BE2C (cell line): ENCODE data around the gene LENEP.

ENCODE experiments used
- DNase-seq: peaks from one replicate; pipeline ENCODE4 v3.0.0-alpha.2; 2020
- H3K27me3 ChIP-seq: fragments of 250-450 bp; sonication (Bioruptor Pico); 2 replicates; pipeline ENCODE4 v1.5.1; 2020; ENCODE audit warnings: mild to moderate bottlenecking
- H3K36me3 ChIP-seq: fragments of 250-450 bp; sonication (Bioruptor Pico); 2 replicates; pipeline ENCODE4 v1.5.1; 2020; ENCODE audit warnings: mild to moderate bottlenecking
- H3K4me1 ChIP-seq: fragments of 250-450 bp; sonication (Bioruptor Pico); 2 replicates; pipeline ENCODE4 v1.5.1; 2020
- H3K4me3 ChIP-seq: 2 replicates; pipeline ENCODE4 v1.5.1; 2011; ENCODE audit warnings: low read depth, low read length
- H3K9me3 ChIP-seq: fragments of 250-450 bp; sonication (Bioruptor Pico); 2 replicates; pipeline ENCODE4 v1.5.1; 2020
- TF ChIP-seq, protein P1 (sequence below): IDR thresholded peaks from 2 replicates; pipeline ENCODE4 v1.5.1; 2012; ENCODE audit warnings: mild to moderate bottlenecking, low read depth, low read length

Gene LENEP

DNA sequence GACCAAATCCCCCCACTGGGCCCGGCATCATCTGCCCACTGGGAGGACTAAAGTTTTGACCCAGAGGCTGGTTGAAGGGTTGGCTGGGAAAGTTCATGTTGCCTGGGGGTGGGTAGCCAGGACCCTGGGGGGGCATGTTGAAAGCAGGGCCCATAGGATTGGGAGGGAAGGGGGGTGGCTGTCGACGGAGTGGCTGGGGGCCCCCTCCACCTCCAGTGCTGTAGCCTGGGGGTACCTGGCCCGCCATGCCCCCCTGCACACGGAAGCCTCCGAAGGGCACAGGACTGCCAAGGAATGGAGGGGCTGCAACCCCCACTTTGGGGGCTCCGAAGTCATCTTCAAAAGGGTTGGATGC is 34.0 kb upstream of the LENEP start:
- no peak for DNase-seq
- Histone ChIP-seq H3K4me3 (no peak overlapping the region), H3K36me3 (peaks cover 14% of the 10 kb centered on the region), H3K4me1 (peaks cover 11% of the 10 kb centered on the region), H3K9me3 (no peaks in the 10 kb centered on the region), H3K27me3 (no peaks in the 10 kb centered on the region)
- TF ChIP-seq, protein P1, sequence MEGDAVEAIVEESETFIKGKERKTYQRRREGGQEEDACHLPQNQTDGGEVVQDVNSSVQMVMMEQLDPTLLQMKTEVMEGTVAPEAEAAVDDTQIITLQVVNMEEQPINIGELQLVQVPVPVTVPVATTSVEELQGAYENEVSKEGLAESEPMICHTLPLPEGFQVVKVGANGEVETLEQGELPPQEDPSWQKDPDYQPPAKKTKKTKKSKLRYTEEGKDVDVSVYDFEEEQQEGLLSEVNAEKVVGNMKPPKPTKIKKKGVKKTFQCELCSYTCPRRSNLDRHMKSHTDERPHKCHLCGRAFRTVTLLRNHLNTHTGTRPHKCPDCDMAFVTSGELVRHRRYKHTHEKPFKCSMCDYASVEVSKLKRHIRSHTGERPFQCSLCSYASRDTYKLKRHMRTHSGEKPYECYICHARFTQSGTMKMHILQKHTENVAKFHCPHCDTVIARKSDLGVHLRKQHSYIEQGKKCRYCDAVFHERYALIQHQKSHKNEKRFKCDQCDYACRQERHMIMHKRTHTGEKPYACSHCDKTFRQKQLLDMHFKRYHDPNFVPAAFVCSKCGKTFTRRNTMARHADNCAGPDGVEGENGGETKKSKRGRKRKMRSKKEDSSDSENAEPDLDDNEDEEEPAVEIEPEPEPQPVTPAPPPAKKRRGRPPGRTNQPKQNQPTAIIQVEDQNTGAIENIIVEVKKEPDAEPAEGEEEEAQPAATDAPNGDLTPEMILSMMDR = no peak

DNA sequence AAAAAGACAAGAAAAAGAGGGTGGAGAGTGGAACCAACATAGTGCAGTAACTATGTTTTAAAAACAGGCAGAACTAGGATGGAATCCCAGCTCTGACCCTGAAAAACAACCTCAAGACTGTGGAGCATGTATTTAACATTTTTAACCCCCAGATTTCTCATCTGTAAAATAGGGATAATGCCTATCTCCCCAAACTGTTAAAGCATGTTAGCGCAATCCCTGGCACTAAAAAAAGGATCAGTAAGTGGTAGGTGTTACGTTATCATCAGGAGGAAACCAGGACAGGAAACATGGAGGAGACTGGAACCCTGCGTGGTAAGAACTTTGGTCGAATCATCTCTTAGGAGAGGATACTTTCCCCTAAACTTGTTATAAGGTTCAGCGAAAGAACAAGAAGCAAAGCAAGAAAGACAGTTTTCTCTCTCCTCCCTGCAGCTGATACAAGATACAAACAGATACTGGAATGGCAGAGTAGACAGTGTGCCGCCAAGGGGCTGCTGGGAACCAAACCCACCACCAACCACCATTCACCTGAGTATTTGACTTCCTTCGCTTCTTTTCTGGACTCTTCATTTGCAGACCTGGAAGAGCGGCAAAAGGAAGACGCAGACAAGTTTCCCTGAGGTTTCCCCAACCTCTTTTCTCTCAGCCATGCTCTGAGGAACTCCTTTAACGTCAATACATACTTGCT is 32.8 kb upstream of the LENEP start:
- DNase-seq = no peak
- Histone ChIP-seq H3K36me3 (peaks cover 25% of the 10 kb centered on the region), H3K4me1 (peaks cover 3% of the 10 kb centered on the region), H3K27me3 (no peaks in the 10 kb centered on the region), H3K4me3 (peak overlapping the region; percentile 83), H3K9me3 (no peaks in the 10 kb centered on the region)
- TF ChIP-seq, protein P1 = no peak

DNA sequence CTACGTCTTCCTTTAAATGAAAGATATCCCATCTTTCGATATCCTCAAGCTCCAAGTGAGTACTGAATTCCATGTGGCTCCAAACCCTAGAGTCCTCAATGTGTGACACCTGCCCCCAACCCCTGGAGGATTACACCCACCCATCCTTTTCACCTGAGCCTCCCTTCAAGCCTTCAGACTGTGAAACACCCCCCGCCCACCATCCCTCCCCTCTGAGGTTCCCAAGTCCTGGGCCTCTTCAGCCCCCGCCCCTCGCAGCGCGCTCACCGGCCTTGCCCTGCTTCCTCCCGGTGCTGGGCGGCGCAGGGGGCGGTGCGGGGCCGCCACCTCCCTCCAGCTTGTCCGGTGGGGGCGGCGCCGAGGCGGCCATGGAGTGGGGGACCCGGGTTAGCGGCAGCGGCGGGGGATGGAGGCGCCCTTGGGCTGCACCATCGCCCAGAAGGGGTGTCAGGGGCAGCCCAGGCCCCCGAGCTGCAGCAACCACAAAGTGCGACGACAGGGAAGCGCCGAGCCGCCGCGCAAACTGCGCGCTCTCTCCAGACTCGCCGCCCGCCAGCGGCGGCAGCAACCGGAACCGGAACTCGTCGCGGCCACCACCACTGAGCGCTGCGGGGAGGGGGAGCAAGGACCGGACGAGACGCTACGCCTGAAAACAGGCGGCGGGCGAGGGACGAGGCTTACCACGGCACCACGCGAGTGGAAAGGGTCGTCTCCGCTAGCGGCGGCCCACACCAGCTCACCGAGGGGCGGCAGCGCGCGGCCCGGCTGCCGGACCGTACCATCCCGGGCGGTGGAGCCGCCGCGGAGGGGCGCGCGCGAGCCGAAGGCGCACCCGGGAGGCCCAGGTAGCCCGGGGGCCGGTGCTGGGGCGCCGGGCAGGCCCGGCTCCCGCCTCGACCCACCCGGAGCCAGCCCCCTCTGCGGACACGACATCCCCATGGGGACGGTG is 31.9 kb upstream of the LENEP start, which contains the start of gene PYGO2:
Gene PYGO2, minus strand, starts transcription at position 576 of the 949 bp plus-strand sequence. Its CDS starts 206 bp downstream, at position 370.
- Histone ChIP-seq H3K4me3 (peak within 1 kb of the TSS; percentile 83), H3K4me1 (peaks cover 3% of the 10 kb centered on the region), H3K36me3 (peaks cover 34% of the 10 kb centered on the region), H3K27me3 (no peaks in the 10 kb centered on the region), H3K9me3 (no peaks in the 10 kb centered on the region)
- TF ChIP-seq, protein P1 = peak; percentile 30; the same call in 1 of the 2 replicates
- peak; percentile 89 for DNase-seq

DNA sequence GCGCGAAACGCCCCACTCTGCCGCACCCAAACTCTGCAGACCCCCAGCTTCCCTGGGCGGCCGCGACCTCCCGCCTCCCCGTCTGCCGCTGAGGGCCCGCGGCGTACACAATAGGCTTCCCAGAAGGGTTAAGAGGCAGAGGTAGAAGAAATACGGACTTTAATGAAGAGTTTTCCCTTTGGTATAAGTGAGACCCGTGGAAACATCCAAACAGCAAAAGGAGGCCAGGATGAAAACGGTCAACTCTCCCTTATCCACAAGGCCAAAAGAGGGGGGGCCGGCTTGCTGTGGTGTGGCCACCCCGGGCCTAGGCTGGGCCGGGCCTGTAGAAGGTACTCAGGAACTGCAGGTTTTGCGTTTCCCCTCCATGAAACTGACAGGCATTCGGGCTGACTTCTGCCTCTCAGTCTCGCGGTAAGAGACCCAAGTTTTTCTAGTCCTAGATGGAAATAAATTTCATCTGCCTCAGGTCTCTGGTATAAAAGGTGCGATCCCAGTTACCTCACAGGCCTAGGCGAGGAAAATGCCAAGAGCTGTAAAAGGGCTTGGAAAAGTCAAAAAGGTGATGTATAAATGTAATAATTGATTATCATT is 31.1 kb upstream of the LENEP start:
- Histone ChIP-seq H3K36me3 (peaks cover 42% of the 10 kb centered on the region), H3K4me1 (peaks cover 3% of the 10 kb centered on the region), H3K27me3 (no peaks in the 10 kb centered on the region), H3K4me3 (peak overlapping the region; percentile 83), H3K9me3 (no peaks in the 10 kb centered on the region)
- TF ChIP-seq, protein P1 = no peak
- no peak for DNase-seq

DNA sequence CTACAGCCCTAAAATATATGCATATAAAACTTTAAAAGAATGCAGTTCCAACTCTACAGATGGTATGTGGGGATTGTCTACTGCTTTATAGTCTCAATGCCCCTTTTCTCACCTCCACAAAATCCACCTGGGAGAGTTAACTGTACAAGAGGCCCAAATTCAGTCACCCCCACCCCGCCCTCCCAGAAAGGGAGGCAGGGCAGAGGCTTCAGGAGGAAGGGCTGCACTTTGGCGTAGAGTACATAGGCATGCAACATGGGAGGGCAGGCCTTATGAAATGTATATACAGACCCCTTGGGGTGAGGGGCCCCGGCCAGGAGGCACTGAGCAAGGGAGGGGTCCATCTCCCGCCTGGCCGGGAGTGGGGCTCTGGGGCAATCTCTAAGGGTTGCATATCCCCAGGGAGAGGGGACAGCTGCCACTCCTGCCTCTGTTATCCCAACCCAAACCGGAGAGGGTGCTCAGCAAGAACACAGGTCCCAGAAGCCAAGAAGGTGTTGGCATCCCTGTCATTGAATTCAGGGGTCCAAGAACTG is 30.5 kb upstream of the LENEP start:
- H3K36me3 ChIP-seq = peaks cover 48% of the 10 kb centered on the region
- peaks cover 3% of the 10 kb centered on the region for H3K4me1 ChIP-seq
- H3K27me3 ChIP-seq = no peaks in the 10 kb centered on the region
- no peaks in the 10 kb centered on the region for H3K9me3 ChIP-seq
- TF ChIP-seq, protein P1 = no peak
- peak overlapping the region; percentile 83 for H3K4me3 ChIP-seq
- DNase-seq = no peak
